Measurements from ENCODE around the gene VANGL2.

Gene VANGL2

DNA sequence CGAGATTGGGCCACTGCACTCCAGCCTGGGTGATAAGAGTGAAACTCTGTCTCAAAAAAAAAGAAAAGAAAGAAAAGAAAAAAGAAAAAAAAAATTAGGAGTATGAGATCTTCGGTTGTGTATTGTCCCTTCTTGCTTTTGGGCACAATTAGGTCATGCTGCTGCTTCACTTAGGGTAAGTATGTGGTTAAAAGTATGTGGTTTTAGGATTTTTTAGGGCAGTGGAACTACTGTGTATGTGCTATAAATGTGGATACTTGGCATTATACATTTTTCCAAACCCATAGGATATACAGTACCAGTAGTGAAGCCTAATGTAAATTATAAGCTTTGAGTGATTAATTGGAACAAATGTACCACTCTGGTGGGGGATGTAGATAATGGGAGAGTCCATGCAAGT is 31.2 kb downstream of the VANGL2 start:
- TF ChIP-seq PPARA (CRISPR knock-in tag; IDR thresholded peaks at IDR 0.05; ENCODE audit: borderline replicate concordance) (no peak), SNAI2 (CRISPR knock-in tag; IDR thresholded peaks at IDR 0.05) (no peak), ISL1 (CRISPR knock-in tag; IDR thresholded peaks at IDR 0.05) (no peak), ZFP3 (CRISPR knock-in tag; IDR thresholded peaks at IDR 0.05) (no peak), TOX (CRISPR knock-in tag; IDR thresholded peaks at IDR 0.05; ENCODE audit: borderline replicate concordance) (no peak), ZC3H10 (CRISPR knock-in tag; IDR thresholded peaks at IDR 0.05) (no peak), ZNF565 (CRISPR knock-in tag; conservative IDR thresholded peaks at IDR 0.05; ENCODE audit: low read depth) (no peak), TCF4 (CRISPR knock-in tag; IDR thresholded peaks at IDR 0.05; ENCODE audit: borderline replicate concordance) (no peak), ZFP30 (CRISPR knock-in tag; IDR thresholded peaks at IDR 0.05) (no peak), OSR1 (CRISPR knock-in tag; IDR thresholded peaks at IDR 0.05) (no peak), ARNTL (CRISPR knock-in tag; IDR thresholded peaks at IDR 0.05; ENCODE audit: borderline replicate concordance, low read depth) (no peak), GLIS3 (CRISPR knock-in tag; IDR thresholded peaks at IDR 0.05) (no peak), CSDC2 (CRISPR knock-in tag; IDR thresholded peaks at IDR 0.05) (no peak)
- TF ChIP-seq, protein P1, sequence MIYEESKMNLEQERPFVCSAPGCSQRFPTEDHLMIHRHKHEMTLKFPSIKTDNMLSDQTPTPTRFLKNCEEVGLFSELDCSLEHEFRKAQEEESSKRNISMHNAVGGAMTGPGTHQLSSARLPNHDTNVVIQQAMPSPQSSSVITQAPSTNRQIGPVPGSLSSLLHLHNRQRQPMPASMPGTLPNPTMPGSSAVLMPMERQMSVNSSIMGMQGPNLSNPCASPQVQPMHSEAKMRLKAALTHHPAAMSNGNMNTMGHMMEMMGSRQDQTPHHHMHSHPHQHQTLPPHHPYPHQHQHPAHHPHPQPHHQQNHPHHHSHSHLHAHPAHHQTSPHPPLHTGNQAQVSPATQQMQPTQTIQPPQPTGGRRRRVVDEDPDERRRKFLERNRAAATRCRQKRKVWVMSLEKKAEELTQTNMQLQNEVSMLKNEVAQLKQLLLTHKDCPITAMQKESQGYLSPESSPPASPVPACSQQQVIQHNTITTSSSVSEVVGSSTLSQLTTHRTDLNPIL (CRISPR knock-in tag; IDR thresholded peaks at IDR 0.05; ENCODE audit: low read depth) = no peak
- TF ChIP-seq, protein P2, sequence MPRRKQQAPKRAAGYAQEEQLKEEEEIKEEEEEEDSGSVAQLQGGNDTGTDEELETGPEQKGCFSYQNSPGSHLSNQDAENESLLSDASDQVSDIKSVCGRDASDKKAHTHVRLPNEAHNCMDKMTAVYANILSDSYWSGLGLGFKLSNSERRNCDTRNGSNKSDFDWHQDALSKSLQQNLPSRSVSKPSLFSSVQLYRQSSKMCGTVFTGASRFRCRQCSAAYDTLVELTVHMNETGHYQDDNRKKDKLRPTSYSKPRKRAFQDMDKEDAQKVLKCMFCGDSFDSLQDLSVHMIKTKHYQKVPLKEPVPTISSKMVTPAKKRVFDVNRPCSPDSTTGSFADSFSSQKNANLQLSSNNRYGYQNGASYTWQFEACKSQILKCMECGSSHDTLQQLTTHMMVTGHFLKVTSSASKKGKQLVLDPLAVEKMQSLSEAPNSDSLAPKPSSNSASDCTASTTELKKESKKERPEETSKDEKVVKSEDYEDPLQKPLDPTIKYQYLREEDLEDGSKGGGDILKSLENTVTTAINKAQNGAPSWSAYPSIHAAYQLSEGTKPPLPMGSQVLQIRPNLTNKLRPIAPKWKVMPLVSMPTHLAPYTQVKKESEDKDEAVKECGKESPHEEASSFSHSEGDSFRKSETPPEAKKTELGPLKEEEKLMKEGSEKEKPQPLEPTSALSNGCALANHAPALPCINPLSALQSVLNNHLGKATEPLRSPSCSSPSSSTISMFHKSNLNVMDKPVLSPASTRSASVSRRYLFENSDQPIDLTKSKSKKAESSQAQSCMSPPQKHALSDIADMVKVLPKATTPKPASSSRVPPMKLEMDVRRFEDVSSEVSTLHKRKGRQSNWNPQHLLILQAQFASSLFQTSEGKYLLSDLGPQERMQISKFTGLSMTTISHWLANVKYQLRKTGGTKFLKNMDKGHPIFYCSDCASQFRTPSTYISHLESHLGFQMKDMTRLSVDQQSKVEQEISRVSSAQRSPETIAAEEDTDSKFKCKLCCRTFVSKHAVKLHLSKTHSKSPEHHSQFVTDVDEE (CRISPR knock-in tag; IDR thresholded peaks at IDR 0.05) = no peak
- TF ChIP-seq, protein P3, sequence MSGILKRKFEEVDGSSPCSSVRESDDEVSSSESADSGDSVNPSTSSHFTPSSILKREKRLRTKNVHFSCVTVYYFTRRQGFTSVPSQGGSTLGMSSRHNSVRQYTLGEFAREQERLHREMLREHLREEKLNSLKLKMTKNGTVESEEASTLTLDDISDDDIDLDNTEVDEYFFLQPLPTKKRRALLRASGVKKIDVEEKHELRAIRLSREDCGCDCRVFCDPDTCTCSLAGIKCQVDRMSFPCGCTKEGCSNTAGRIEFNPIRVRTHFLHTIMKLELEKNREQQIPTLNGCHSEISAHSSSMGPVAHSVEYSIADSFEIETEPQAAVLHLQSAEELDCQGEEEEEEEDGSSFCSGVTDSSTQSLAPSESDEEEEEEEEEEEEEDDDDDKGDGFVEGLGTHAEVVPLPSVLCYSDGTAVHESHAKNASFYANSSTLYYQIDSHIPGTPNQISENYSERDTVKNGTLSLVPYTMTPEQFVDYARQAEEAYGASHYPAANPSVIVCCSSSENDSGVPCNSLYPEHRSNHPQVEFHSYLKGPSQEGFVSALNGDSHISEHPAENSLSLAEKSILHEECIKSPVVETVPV (CRISPR knock-in tag; IDR thresholded peaks at IDR 0.05) = no peak
- no peak for ATAC-seq

DNA sequence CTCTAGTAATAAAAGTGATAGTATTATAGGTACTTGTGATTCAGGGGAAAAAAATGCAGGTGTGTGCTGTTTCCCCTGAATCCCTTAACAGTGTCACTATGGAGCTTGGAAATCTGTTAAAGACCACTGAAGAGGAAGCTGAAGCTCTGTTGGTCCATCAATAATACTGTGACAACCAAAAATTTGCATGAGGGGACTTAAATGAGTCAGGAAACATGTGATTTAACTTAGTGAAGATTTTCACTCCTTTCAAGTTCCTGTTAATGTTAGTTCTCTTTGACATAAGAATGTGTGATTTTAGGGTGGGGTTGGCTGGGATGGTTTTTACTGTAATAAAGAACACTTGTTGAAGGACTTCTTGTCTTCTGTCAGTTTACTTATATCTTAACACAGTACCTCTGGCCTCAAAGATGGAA is 32.0 kb downstream of the VANGL2 start:
- ATAC-seq = no peak
- TF ChIP-seq, protein P4, sequence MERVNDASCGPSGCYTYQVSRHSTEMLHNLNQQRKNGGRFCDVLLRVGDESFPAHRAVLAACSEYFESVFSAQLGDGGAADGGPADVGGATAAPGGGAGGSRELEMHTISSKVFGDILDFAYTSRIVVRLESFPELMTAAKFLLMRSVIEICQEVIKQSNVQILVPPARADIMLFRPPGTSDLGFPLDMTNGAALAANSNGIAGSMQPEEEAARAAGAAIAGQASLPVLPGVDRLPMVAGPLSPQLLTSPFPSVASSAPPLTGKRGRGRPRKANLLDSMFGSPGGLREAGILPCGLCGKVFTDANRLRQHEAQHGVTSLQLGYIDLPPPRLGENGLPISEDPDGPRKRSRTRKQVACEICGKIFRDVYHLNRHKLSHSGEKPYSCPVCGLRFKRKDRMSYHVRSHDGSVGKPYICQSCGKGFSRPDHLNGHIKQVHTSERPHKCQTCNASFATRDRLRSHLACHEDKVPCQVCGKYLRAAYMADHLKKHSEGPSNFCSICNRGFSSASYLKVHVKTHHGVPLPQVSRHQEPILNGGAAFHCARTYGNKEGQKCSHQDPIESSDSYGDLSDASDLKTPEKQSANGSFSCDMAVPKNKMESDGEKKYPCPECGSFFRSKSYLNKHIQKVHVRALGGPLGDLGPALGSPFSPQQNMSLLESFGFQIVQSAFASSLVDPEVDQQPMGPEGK (CRISPR knock-in tag; IDR thresholded peaks at IDR 0.05; ENCODE audit: borderline replicate concordance) = no peak
- TF ChIP-seq ARNTL (CRISPR knock-in tag; IDR thresholded peaks at IDR 0.05; ENCODE audit: borderline replicate concordance, low read depth) (no peak), TCF4 (CRISPR knock-in tag; IDR thresholded peaks at IDR 0.05; ENCODE audit: borderline replicate concordance) (no peak)

DNA sequence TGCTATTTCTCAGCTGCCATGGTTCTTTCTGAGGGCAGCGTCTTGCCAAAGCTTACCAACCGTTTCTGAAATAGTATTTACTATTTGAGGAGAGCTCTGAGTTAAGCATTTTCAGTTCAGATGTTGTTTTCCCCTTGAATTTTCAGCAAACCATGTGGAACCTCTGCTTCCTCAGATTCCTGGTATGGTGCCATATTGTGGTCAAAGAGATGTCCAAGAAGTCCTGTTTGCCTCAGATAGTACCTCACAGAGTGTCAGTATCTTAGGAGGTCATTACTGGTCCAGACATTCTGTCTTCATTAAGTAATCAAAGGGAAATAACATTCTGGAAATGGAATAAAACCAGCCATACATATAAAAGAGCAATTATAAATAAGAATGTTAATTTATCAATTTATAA is 36.6 kb downstream of the VANGL2 start:
- no peak for ATAC-seq
- TF ChIP-seq, protein P5, sequence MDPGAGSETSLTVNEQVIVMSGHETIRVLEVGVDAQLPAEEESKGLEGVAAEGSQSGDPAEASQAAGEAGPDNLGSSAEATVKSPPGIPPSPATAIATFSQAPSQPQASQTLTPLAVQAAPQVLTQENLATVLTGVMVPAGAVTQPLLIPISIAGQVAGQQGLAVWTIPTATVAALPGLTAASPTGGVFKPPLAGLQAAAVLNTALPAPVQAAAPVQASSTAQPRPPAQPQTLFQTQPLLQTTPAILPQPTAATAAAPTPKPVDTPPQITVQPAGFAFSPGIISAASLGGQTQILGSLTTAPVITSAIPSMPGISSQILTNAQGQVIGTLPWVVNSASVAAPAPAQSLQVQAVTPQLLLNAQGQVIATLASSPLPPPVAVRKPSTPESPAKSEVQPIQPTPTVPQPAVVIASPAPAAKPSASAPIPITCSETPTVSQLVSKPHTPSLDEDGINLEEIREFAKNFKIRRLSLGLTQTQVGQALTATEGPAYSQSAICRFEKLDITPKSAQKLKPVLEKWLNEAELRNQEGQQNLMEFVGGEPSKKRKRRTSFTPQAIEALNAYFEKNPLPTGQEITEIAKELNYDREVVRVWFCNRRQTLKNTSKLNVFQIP (CRISPR knock-in tag; IDR thresholded peaks at IDR 0.05; ENCODE audit: borderline replicate concordance, low read depth) = no peak
- no peak for TF ChIP-seq PPARA (CRISPR knock-in tag; IDR thresholded peaks at IDR 0.05; ENCODE audit: borderline replicate concordance)
- no peak for TF ChIP-seq ZNF565 (CRISPR knock-in tag; conservative IDR thresholded peaks at IDR 0.05; ENCODE audit: low read depth)
- no peak for TF ChIP-seq ZFP3 (CRISPR knock-in tag; IDR thresholded peaks at IDR 0.05)
- TF ChIP-seq ZFP30 (CRISPR knock-in tag; IDR thresholded peaks at IDR 0.05) = no peak
- TF ChIP-seq TOX (CRISPR knock-in tag; IDR thresholded peaks at IDR 0.05; ENCODE audit: borderline replicate concordance) = no peak
- TF ChIP-seq BACH2 (CRISPR knock-in tag; IDR thresholded peaks at IDR 0.05; ENCODE audit: borderline replicate concordance) = no peak
- no peak for TF ChIP-seq TCF4 (CRISPR knock-in tag; IDR thresholded peaks at IDR 0.05; ENCODE audit: borderline replicate concordance)
- TF ChIP-seq ZC3H10 (CRISPR knock-in tag; IDR thresholded peaks at IDR 0.05) = no peak
- TF ChIP-seq, protein P1 (CRISPR knock-in tag; IDR thresholded peaks at IDR 0.05; ENCODE audit: low read depth) = no peak

Measured in SK-N-SH treated with all-trans-retinoic acid at 6 μM for 48 hours (cell line).